ENCODE measurements around the gene ITPKA.

DNA sequence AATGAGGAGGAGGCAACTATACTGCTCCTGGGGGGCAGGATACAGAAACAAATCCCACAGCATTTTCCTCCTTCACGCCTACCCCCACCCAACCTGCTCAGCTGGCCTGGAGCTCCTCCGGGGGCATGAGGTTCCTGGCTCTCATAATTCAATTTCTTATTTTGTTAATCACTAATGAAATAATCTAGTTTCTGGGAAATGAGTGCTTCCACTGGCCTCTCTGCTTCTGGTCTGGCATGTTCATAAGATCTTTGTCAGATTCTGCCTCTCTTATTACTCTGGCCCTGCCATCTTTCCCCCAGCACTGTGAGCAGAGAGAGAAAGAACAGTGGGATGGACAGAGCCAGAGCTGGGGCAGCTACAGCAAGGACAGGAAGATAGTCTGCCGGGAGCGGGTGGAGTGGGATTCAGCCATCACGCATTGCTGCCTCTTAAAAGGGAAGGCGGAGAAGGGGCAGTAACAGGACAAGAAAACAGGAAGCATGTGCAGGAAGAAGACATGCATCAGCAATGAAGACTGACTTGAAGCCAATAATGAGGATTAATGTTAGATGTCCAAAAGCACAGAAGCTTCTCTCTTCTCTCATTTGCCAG, 36.8 kb downstream of the ITPKA start:
- TF ChIP-seq CTCF (IDR thresholded peaks at IDR 0.05), result no peak
- TF ChIP-seq POLR2A (IDR thresholded peaks at IDR 0.05), result no peak

All from thyroid gland (tissue), 4 donors.